Gastroesophageal sphincter (tissue), 3 donors: ENCODE measurements around the gene CPNE5.

Source experiments
- CTCF ChIP-seq, 4 experiments: fragments of 200-600 bp in 2 of 4; fragments of 450-650 bp in 2 of 4; sonication (generic) in 1 of 4; IDR thresholded peaks; one replicate each; pipeline ENCODE4 v1.5.1; 2017 to 2019; ENCODE audit warnings: antibody characterized with exemption in 4 of 4, mild to moderate bottlenecking in 2 of 4, moderate library complexity in 2 of 4
- POLR2AphosphoS5 ChIP-seq: sonication (generic); formaldehyde crosslinking; IDR thresholded peaks from one replicate; pipeline ENCODE4 v1.6.1; 2017; ENCODE audit warnings: antibody characterized with exemption

DNA sequence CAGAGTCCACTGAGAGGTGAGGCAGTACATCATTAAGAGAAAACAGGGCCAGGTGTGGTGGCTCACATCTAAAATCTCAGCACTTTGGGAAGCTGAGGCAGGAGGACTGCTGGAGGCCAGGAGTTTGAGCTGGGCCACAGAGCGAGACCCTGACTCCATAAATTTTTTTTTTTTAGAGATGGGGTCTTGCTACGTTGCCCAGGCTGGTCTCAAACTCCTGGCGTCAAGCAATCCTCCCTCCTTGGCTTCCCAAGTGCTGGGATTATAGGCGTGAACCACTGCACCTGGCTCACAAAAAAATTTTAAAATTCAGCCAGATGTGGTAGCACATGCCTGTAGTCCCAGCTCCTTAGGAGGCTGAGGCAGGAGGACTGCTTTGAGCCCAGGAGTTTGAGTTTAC, 18.1 kb upstream of the CPNE5 start:
- no peak for TF ChIP-seq CTCF (IDR thresholded peaks at IDR 0.05)
- no peak for TF ChIP-seq POLR2AphosphoS5
